Glomerular visceral epithelial cell (primary cell): ENCODE measurements around the gene MAS1L.

Source experiments
- DNase-seq: peaks from one replicate; pipeline ENCODE4 v3.0.0-alpha.2; 2016; ENCODE audit errors: extremely low spot score

The MAS1L gene, protein sequence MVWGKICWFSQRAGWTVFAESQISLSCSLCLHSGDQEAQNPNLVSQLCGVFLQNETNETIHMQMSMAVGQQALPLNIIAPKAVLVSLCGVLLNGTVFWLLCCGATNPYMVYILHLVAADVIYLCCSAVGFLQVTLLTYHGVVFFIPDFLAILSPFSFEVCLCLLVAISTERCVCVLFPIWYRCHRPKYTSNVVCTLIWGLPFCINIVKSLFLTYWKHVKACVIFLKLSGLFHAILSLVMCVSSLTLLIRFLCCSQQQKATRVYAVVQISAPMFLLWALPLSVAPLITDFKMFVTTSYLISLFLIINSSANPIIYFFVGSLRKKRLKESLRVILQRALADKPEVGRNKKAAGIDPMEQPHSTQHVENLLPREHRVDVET

DNA sequence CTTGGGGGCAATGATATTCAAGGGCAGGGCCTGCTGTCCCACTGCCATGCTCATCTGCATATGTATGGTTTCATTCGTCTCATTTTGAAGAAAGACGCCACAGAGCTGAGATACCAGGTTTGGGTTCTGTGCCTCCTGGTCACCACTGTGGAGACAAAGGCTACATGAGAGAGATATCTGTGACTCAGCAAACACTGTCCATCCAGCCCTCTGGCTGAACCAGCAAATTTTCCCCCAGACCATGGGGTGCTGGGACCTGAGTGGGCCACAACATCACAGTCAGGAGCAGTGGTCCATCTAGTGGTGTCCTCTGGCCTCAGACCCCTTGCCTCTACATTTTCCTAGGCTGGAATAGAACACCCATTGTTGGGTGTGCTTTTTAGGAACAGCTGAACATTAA, at the start of gene MAS1L:
MAS1L (minus strand) TSS at position 297 of the 400 bp plus-strand sequence; CDS start at position 243, 54 bp downstream.
- DNase-seq = no peak

DNA sequence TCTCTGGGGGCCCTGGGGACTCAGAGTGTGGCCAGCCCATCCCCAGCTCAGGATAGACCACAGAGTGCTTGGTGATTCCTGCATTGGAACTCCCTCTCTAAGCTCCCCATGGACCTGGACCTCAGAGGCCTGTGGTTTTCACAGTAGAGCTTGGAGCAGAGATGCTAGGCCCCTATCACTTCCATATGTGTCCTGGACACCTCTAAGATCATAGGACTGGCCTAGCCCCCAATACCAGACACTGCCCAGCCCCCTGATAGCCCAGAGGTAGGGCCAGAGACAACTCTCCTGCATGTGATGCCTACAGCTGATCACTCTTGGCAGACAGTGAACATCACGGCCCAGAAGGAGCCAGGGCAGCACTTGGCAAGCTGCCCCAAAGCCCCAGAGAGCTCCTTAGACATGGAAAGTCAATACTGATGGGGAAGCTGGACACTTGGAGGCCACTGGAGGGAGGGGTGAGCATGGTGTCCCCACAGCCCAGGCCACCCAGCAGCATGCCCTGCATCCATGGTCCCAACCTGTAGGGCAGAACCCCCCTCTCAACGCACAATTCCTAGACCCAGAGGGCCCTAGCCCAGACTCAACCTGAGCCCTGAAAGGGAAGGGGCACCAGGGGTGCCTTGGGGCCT, 44.7 kb upstream of the MAS1L start:
- no peak for DNase-seq

DNA sequence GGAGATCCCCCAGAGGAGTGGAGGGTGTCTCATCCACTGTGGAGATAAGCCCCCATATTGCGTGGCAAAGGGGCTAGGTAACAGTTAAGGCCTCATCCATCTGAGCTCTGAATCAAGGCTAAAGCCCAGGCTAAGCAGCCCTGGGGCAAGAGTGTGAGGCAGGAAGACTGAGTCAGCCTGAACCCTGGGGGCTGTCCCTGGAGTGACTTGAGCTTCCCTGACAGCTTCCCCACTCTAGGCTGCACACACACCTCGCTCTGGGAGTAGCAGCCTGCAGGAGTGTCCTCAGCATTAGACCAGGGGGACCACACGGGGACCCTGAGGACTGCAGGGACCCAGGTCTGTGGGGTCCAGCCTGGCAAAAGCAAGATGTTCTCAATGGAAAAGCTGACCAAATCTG, 43.9 kb upstream of the MAS1L start:
- peak; percentile 22 for DNase-seq

DNA sequence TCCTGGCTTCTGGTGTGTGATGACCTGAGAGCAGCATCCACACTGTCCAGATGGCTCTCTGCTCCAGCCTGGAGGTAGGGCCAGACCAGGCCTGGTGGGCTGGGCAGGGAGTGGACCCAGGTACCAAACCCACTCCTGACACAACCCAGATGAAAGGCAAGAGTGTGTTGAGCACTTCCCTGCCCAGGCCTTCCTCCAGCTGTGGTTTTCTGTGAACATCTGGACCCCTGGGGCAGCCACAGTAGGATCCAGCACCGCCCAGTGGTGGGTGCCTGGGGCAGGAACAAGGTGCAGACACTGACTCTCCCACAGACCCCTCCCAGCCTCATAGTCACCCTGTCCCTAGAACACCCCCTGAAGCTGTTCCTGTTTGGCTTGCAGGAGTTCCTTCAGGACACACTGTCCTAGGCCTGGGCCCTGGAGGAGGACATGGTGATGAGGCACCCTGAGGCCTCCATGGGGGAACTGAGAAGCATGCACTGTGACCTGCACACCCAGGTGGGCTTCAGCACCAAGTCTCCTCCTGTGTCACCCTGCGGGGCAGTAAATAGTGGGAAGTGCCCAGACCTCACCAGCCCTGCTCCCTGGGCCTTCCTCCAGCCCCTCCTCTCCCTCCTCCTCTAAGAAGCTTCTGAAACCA, 43.0 kb upstream of the MAS1L start:
- no peak for DNase-seq

DNA sequence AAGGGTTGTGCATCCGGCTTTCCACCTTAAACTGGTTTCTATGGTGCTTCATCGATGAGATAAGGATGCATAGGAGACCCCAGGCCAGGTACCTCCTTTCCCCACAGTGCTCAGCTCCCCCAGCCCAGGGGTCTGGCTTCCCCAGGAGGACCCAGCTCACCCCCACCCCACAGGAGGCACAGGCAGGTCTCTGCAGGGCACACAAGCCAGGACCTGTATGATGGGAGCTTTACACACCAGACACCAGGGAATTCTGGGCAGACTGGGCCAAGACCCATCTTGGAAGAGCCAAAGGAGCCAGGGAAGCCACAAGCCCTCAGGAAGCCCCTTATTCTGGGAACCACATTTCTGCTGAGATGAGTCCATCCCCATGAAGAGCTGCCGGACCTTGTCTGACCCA, 42.2 kb upstream of the MAS1L start:
- DNase-seq = no peak

DNA sequence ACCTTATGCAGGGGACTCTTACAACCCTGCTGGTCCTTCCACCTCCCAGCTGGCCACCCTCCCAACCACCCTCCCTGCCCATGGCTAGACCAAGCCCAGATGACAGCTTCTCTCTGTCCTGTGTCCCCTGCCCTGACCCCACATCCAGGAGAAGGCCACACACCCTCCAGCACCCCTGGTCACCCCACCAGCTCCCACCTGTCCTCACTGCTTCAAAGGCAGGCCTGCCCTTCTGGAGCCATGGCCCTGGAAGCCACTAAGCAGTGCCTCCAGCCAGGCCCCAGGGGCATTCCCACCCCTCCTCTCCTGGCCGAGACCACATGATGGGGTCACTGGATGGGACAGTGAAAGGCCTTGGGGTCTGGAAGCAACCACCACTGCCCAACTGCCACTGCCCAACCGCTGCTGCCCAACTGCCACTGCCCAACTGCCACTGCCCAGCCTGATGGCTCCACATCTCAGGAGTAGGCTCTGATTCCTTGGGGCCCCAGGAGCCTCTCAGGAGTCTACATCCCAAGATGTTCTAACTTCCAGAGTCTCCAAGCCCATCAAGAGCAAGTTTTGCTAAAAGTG, 41.3 kb upstream of the MAS1L start:
- no peak for DNase-seq

DNA sequence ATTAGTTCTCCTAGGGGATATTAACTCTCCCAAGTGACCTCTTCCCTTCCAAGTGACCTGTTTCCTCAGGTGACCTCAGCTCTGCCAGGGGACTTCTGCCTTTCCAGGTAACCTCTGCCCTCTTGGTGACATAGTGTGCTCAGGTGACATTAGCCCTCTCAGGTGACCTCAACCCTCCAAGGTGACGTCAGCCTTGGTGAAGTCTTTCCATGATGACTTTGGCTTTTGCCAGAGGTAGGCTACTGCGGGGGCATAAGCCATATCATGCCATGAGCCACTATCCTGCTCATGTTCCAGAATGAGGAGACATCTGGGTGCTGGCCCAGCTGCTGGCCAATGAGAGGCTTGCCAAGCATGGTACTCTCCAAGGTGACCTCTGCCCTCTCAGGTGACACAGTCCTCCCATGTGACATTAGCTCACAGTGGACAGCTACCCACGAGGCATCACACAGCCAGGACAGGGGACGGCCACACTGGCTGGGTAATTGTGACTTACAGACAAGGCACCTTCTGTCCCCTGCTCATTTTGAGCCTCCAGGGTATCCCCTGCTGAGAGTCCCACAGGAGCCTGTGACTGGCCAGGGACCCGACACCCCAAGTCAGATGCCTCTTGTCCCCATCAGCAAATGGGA, 40.7 kb upstream of the MAS1L start:
- no peak for DNase-seq

DNA sequence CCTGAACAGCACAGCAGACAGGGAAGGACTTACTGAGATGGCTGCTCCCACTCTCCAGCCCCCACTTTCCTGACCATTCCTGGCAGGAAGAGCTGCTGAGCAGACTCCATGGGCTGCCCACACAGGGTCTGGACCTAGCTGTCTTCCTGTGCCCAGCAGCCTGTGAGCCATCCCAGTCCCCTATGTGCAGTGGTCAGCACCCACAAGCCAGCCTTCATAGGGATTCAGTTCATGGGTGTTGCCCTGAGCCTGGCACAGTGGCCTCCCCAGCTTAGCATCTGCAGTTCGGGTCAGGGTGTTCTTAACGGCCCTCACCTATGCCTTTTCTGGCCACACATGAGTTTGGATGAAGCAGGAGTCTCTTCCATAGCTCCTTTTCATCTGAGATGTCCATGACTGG, 39.8 kb upstream of the MAS1L start:
- no peak for DNase-seq

DNA sequence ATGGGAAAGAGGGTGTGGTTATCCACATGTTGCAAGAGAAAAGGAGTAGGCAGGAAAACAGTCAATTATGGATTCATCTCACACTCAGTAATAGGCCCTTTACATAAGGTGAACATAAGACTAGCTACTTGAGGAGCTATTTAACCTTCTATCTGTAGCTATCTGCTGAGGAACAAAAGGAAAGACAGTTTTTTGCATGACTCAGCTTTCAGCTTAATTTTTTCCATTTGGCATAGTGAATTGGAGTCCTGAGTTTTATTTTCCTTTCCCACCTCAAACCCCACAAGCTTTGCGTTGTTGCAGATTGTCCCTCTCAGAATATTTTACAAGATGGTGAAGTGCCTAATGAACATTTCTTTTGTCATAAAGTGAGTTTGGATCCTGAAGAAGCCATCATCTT, 39.4 kb upstream of the MAS1L start:
- no peak for DNase-seq

DNA sequence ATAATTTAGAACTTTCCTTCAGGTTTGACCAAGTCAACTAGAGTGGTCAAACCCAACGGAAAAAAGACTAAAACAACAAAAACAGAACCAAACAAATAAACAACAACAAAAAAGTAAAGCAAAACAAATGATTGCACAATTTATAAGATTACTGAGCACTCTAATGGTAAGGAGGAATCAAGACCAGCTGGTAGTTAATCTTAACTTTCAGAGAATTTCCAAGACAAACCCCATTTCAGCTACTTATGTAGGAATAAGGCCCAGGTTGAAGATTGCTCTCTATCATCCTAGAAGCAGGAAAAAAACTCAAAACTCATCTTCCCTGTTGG, 37.5 kb upstream of the MAS1L start:
- DNase-seq = no peak

DNA sequence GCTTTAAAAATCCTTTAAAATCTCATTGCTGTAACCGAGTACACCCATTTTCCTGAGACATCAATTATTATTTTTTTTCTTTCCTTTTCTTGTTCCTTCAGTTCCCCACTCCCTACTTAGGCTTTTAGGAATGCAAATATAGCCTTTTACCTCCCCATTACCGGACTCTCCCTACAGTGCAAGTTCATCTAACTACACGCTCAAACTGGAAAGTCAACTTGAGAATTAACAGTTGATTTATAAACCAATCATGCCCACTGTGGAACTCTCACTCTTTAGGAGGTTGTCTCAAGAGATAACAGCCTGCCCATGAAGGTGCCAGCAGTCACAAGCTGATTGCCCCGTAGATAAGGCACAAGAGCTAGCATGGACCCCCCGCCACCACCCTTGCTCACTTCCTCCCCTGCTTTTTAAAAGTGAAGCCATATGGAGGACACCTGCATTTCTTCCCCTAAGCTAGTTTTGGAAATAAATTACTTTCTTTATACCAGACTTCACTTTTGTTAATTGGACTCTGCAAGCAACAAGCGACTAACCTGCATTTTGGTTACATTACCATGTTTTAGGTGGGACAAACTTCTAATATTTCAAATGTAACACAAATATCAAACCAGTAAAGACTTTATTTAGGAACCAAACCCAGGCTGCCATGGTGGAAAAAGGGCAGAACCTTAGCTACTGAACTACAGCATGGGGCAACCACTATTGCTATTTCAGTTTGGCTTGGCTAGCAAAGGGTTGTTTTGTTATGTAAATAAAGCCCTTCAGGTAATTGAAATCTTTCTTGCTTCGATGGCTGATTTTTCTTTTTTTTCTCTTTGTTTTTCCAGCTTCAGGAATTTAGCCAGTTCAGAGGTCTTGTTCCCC, 36.9 kb upstream of the MAS1L start:
- DNase-seq = no peak

DNA sequence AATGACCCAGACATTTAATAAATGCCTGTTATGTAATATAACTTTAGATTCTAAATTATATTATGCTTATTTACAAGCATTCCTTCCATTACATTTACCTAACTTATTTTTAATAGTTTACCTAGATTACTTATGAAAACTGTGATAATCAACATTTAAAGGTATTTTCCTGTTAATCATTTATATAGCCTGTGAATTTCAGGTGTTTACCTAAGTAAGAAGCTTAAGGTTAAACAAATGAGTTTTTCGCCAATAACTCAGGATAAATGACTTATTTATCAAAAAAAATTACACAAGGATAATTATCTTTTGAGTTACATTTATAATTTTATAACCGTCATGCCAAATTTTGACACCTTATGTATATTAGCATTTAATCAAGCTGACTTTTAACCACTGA, 36.3 kb upstream of the MAS1L start:
- DNase-seq = no peak

DNA sequence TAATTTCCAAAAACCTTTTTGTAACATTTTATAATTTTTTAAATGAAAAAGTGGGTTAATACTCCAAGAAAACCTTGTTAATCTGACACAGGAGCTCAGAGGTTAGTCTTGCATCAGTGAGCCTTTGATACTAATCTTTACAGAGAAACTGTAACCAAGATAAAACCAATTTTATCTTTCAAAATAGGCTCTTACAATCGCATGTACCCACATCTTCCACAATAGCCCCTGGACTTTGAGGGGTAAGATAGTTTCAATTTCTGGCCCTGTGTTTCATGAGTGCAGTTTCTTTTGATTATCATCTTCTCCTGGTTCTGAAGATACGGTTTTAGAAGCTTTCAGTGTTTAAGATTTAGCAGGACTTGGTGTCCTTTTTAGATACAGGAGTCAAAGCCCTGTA, 34.5 kb upstream of the MAS1L start:
- DNase-seq = no peak

DNA sequence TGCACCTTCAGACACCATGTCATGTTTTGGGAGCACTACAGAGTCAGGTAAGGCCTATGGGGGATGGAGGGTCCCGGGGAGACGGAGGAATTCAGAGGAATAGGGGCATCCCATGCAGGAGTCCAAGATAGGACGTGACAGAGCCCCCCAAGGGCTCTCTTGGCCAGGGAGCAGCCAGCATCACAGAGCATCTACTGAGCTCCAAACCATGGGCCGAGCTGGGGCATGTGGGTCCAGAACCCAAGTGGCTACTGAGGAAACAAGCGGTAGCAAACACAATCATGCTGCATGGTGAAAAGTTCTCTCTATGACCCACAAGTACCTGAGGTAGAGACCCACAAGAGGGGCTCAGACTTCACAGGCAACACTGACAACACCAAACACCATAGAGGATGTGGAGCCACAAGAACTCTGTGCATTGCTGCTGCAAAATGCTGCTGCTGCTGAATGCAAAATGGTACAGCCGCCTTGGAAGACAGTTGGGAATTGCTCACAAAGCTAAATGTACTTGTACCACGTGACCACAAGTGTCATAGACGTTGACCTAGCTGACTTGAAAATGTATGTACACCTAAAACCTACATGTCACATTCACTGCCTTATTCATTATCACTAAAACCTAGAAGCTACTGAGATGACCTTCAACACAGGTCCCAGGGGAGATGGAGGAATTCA, 33.4 kb upstream of the MAS1L start:
- no peak for DNase-seq

DNA sequence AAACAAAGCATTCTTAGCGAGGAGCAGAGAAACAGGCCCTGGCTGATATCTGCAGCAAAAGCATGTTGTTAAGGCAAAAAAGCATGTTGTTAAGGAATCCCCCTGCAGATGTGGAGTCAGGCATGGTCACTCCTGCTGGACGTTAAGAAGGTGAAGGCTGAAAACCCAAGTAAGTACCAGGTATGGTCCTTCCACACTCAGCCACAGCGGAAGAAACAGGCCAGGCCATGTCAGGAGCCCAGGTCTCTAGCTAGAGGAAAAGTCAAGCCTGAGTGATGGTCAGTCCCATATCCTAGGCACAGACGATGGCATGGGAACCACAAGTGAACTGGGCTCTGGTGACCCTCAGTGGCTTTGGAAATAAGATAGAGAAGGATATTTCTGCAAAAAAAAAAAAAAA, 32.5 kb upstream of the MAS1L start:
- DNase-seq = no peak

DNA sequence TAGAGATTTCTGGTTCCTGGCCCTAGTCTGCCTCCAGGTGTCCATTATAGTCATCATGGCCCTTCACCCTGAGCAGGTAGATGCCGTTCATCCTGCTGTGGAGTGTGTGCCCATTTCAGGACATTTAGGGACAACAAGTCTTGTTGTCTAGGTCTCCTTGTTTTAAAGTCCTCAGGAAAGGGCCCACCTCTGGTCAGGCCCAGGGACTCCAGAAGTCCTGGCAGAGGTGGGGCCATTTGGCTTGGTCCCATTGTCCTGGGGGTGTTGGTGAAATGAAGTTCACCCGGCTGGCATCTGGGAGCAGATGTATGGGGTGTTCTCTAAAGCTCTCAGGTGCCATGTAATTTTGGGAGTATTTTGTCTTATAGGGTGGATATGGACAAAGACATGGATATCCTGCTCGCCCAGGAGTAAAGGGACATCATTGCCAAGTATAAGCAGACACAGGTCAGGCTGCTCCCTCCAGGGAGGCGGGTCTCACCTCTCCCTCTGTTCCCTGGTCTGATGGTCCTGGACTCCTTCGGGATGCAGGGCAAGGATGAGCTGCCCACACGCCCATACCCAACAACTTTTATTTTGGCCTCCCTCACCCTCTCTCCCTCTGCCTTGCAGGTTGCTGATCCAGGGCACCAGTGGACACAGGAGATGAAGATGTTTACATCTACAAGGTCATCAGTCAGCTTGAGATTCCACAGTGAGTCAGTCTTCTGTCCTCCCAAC, 31.7 kb upstream of the MAS1L start:
- DNase-seq = no peak

DNA sequence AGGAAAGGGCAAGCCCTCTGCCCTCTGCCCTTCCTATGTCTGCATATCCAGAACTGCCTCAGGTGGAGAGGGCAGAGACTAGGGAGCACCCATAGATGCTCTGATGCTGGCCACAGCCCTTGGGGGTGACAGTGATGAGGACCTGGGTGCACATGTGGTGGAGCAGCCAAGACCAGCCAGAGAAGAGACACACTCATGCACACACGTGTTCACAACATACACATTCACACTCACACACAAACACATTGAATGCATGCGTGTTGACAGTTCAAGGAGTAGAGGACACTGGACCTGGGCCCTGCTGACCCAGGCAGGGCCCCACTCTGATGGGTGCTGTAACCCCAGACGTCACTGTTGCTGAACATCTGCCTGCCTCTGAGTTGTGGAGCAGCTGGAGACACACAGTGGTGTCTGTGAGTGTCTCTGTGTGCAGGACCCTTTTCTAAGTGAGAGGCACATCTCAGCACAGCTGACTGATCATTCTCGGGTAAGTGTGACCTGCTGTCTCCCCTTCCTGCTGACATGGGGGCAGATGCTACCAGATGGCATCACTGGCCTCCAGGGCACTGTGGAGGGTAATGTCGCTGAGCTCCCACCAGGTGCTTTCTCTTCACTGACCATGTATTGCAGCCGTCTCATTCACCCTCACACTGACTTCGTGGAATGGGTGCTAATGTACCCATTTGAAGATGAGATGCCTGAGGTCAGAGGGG, 30.1 kb upstream of the MAS1L start:
- DNase-seq = no peak

DNA sequence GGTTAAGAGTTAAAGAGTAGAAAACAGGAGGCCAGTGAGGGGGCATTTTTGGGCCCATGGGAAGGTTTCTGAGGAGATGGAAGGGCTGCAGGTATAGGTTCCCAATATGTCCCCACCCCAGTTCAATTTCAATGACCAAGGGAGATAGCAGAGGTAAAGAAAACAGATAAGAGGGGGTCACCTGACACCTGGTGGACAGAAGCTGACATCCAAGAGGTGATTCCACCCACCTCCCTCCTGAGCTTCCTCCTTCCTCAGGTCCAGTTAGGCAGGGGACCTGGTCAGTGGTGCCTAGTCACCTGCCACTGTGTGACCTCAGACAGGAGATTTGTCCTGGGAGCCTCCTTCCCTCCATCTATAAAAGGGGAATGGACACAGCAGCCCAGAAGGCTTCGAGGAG, 29.5 kb upstream of the MAS1L start:
- no peak for DNase-seq

DNA sequence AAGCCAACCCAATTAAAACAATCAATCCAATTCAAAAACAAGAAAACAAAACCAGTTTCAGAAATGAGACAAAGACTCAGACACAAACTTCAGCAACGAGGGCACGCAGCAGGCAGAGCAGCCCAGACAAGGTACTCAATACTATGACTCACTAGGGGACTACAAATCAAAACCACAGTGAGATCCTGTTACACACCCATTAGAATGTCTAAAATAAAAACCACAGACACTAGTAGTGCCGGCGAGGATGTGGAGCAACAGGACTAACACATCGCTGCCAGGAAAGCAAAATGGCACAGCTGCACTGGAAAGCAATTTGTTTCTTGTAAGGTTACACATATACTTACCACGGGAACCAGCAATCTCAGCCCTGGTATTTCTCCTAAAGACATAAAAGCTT, 28.4 kb upstream of the MAS1L start:
- DNase-seq = peak; percentile 82
